ENCODE measurements around the gene SLC7A14. TPM values are rescaled to one million over a fixed set of nuclear protein-coding genes. Genes with fewer than 3 reads are reported as not detected.

SLC7A14 gene
- total RNA-seq, 1 experiment from 2014 or later: not detected

DNA sequence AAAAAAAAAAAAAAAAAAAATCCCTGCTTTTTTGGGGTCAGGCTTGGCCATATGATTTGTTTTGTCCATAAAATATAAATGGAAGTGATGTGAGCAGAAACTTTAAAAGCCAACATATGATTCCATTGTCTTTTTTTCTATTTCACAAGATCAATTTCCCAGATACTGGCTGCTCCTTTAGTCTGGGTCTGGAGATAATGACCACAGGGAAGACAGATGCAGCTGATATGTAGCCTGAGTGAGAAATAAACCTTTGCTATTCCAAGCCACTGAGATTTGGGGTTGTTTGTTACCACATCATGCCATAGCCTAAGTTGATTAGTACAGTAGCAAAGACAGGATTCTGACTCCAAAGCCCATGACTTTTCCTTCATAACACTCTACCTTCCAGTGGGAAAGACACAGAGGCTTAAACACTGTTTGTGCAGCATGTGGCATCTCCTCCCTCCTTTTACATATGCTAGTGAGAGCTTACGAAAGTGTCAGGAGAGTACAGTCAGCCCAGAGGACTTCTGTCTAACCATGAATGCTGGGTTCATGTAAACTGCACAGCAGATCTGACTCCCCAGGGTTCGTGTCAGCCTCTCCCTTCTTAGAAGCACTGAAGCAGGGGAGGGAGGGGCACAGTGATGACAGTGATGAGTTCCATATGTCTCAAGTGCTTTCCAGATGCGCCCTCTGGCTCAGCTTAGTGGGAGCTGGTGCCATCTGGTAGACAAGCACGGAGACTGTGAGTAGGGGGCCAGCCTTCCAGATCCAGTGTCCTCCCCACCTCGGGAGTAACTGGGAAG lies 36.7 kb upstream of the SLC7A14 start:
- Histone ChIP-seq H3K4me2 (ENCODE audit: low read length) (no peak overlapping the region), H3K9me3 (ENCODE audit: control insufficient read depth in 1 of 2, insufficient read depth in 1 of 2, low read depth in 1 of 2, low read length in 2 of 2) (no peaks in the 10 kb centered on the region), H3K4me1 (ENCODE audit: control insufficient read depth in 1 of 2, insufficient read depth in 2 of 2, low read length in 2 of 2) (no peaks in the 10 kb centered on the region), H3K9me2 (ENCODE audit: insufficient read depth) (no peaks in the 10 kb centered on the region), H3K79me2 (ENCODE audit: insufficient read depth, low read length) (no peaks in the 10 kb centered on the region), H4K20me1 (ENCODE audit: insufficient read depth) (no peaks in the 10 kb centered on the region), H3K4me3 (replicated peaks in 1 of 2; ENCODE audit: low read depth in 1 of 2, low read length in 2 of 2) (no peak overlapping the region), H3K36me3 (ENCODE audit: control insufficient read depth in 1 of 2, insufficient read depth in 2 of 2, low read length in 2 of 2) (no peaks in the 10 kb centered on the region), H3K27me3 (ENCODE audit: insufficient read depth, low read length) (no peaks in the 10 kb centered on the region), H2AFZ (ENCODE audit: low read depth, low read length, poor library complexity, severe bottlenecking) (no peak overlapping the region), H3K9ac (ENCODE audit: low read length) (no peak overlapping the region), H3K27ac (ENCODE audit: low read depth, low read length) (no peak overlapping the region)
- ATAC-seq (no peak), DNase-seq (ENCODE audit: low read depth, low spot score) (no peak)
- ChIA-PET POLR2A (no interaction called here), CTCF (no interaction called here), RAD21 (ENCODE audit: low non-redundant PET in 1 of 2, low total read pairs in 2 of 2, uncharacterized antibody in 2 of 2, unreplicated experiment in 2 of 2) (no interaction called here)
- intact Hi-C loops (cut with micrococcal nuclease): no loop called here
- no TSS peak for BruUV-seq (replicated peaks)
- TF ChIP-seq POLR2AphosphoS5 (IDR thresholded peaks at IDR 0.05; ENCODE audit: low read depth, low read length): no peak
- no peak for TF ChIP-seq RAD21 (IDR thresholded peaks at IDR 0.05; ENCODE audit: low read depth)
- TF ChIP-seq EZH2phosphoT487 (IDR thresholded peaks at IDR 0.05; ENCODE audit: borderline replicate concordance): no peak
- TF ChIP-seq FOSL1 (IDR thresholded peaks at IDR 0.05; ENCODE audit: low read depth): no peak
- TF ChIP-seq CBX3 (IDR thresholded peaks at IDR 0.05; ENCODE audit: low read depth): no peak

- H3K9ac ChIP-seq (ENCODE audit: low read length): no peak overlapping the region
- DNase-seq (ENCODE audit: low read depth, low spot score) (no peak), ATAC-seq (no peak)
- no peak overlapping the region for H3K4me2 ChIP-seq (ENCODE audit: low read length)
- ChIA-PET CTCF (no interaction called here), POLR2A (no interaction called here), RAD21 (ENCODE audit: low non-redundant PET in 1 of 2, low total read pairs in 2 of 2, uncharacterized antibody in 2 of 2, unreplicated experiment in 2 of 2) (no interaction called here)
- no peaks in the 10 kb centered on the region for H3K9me2 ChIP-seq (ENCODE audit: insufficient read depth)
- BruUV-seq (replicated peaks): no TSS peak
- no peaks in the 10 kb centered on the region for H4K20me1 ChIP-seq (ENCODE audit: insufficient read depth)
- H3K9me3 ChIP-seq (ENCODE audit: control insufficient read depth in 1 of 2, insufficient read depth in 1 of 2, low read depth in 1 of 2, low read length in 2 of 2): no peaks in the 10 kb centered on the region
- no peaks in the 10 kb centered on the region for H3K79me2 ChIP-seq (ENCODE audit: insufficient read depth, low read length)
- H3K4me1 ChIP-seq (ENCODE audit: control insufficient read depth in 1 of 2, insufficient read depth in 2 of 2, low read length in 2 of 2): no peaks in the 10 kb centered on the region
- no peaks in the 10 kb centered on the region for H3K27me3 ChIP-seq (ENCODE audit: insufficient read depth, low read length)
- no peaks in the 10 kb centered on the region for H3K36me3 ChIP-seq (ENCODE audit: control insufficient read depth in 1 of 2, insufficient read depth in 2 of 2, low read length in 2 of 2)
- no peak overlapping the region for H2AFZ ChIP-seq (ENCODE audit: low read depth, low read length, poor library complexity, severe bottlenecking)
- H3K4me3 ChIP-seq (replicated peaks in 1 of 2; ENCODE audit: low read depth in 1 of 2, low read length in 2 of 2): no peak overlapping the region
- H3K27ac ChIP-seq (ENCODE audit: low read depth, low read length): no peak overlapping the region
- intact Hi-C loops (cut with micrococcal nuclease): no loop called here
- TF ChIP-seq REST (IDR thresholded peaks at IDR 0.05; ENCODE audit: low read depth) (no peak), EGR1 (IDR thresholded peaks at IDR 0.05; ENCODE audit: low read depth) (no peak), CBX3 (IDR thresholded peaks at IDR 0.05; ENCODE audit: low read depth) (no peak), SIN3A (IDR thresholded peaks at IDR 0.05; ENCODE audit: low read depth) (no peak), ELF1 (IDR thresholded peaks at IDR 0.05; ENCODE audit: borderline replicate concordance, low read depth) (no peak), MAX (IDR thresholded peaks at IDR 0.05) (no peak), POLR2AphosphoS5 (IDR thresholded peaks at IDR 0.05; ENCODE audit: low read depth, low read length) (no peak), CEBPB (IDR thresholded peaks at IDR 0.05; ENCODE audit: low read depth) (no peak)
- TF ChIP-seq, protein P1, sequence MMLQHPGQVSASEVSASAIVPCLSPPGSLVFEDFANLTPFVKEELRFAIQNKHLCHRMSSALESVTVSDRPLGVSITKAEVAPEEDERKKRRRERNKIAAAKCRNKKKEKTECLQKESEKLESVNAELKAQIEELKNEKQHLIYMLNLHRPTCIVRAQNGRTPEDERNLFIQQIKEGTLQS (IDR thresholded peaks at IDR 0.05): no peak
- TF ChIP-seq, protein P2, sequence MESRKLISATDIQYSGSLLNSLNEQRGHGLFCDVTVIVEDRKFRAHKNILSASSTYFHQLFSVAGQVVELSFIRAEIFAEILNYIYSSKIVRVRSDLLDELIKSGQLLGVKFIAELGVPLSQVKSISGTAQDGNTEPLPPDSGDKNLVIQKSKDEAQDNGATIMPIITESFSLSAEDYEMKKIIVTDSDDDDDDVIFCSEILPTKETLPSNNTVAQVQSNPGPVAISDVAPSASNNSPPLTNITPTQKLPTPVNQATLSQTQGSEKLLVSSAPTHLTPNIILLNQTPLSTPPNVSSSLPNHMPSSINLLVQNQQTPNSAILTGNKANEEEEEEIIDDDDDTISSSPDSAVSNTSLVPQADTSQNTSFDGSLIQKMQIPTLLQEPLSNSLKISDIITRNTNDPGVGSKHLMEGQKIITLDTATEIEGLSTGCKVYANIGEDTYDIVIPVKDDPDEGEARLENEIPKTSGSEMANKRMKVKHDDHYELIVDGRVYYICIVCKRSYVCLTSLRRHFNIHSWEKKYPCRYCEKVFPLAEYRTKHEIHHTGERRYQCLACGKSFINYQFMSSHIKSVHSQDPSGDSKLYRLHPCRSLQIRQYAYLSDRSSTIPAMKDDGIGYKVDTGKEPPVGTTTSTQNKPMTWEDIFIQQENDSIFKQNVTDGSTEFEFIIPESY (IDR thresholded peaks at IDR 0.05; ENCODE audit: extremely low read depth, insufficient replicate concordance, low read length): no peak
Observed at GRCh38 chr3:170621256-170621655, 35.4 kb upstream of the SLC7A14 start.
